ENCODE measurements around the gene SMG6.

Gene SMG6

DNA sequence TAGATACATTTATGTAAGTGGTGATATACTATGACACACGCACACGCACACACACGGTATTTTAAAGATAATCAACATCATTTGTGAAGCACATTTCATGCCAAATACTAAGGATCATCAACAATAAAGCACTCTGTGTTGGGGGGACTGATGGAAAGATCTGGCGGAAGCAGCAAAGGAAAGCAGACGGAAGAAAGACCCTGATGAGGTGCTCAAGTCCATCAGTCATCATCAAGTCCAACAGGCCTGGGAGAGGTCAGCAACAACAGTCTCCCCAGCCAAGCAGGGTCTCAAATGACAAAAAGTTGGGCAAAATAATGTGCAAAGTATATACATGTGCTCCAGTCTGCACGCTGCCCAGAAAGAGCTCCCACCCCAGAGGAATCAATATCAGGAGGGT, 193.1 kb downstream of the SMG6 start:
- no peaks in the 10 kb centered on the region for H3K27me3 ChIP-seq (replicated peaks; ENCODE audit: control insufficient read depth, insufficient read depth, low read length)
- DNase-seq (ENCODE audit: extremely low read depth, insufficient read length), result no peak
- TF ChIP-seq, protein P1, sequence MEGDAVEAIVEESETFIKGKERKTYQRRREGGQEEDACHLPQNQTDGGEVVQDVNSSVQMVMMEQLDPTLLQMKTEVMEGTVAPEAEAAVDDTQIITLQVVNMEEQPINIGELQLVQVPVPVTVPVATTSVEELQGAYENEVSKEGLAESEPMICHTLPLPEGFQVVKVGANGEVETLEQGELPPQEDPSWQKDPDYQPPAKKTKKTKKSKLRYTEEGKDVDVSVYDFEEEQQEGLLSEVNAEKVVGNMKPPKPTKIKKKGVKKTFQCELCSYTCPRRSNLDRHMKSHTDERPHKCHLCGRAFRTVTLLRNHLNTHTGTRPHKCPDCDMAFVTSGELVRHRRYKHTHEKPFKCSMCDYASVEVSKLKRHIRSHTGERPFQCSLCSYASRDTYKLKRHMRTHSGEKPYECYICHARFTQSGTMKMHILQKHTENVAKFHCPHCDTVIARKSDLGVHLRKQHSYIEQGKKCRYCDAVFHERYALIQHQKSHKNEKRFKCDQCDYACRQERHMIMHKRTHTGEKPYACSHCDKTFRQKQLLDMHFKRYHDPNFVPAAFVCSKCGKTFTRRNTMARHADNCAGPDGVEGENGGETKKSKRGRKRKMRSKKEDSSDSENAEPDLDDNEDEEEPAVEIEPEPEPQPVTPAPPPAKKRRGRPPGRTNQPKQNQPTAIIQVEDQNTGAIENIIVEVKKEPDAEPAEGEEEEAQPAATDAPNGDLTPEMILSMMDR (IDR thresholded peaks at IDR 0.05; ENCODE audit: insufficient read depth, low read length, poor library complexity, severe bottlenecking), result no peak
- no peaks in the 10 kb centered on the region; the same call in 1 of the 2 replicates for H3K36me3 ChIP-seq (ENCODE audit: control insufficient read depth, insufficient read depth, low read length)
- H3K4me3 ChIP-seq (replicated peaks; ENCODE audit: low read depth, low read length), result no peak overlapping the region

DNA sequence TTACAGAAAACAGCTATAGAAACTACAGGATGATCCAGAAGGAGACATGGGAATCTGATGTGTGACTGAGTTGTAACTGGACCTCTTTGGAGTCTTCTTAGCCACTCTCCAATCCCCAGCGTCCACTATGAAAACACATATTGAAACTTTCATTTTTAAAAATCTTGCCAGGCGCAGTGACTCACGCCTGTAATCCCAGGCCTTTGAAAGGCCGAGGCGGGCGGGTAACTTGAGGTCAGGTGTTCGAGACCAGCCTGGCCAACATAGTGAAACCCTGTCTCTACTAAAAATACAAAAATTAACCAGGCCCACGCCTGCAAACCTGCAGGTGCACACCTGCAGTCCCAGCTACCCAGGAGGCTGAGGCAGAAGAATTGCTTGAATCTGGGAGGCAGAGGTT, 195.4 kb downstream of the SMG6 start:
- H3K36me3 ChIP-seq (ENCODE audit: control insufficient read depth, insufficient read depth, low read length), result no peaks in the 10 kb centered on the region; the same call in 1 of the 2 replicates
- no peak overlapping the region for H3K4me3 ChIP-seq (replicated peaks; ENCODE audit: low read depth, low read length)
- no peaks in the 10 kb centered on the region for H3K27me3 ChIP-seq (replicated peaks; ENCODE audit: control insufficient read depth, insufficient read depth, low read length)
- TF ChIP-seq, protein P1 (IDR thresholded peaks at IDR 0.05; ENCODE audit: insufficient read depth, low read length, poor library complexity, severe bottlenecking), result no peak
- DNase-seq (ENCODE audit: extremely low read depth, insufficient read length), result no peak

DNA sequence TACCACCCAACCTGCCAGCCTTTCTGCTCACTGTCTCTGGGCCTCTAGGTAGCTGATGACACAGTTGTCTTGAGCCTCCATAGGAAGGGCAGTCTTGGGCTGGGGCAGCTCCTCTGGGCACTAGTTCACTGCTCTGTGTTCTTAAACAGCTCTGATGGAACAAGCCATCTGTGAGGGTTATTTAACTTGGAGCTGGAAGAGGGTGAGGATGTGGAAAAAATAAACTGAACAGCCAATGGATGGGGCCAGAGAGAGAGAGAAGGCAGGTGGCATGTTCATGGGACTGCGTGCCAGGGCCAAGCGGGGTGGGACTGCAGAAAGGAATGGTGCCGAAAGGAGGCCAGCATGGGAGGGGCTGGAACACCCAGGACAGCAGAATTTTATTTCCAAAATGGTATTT, 196.1 kb downstream of the SMG6 start:
- no peaks in the 10 kb centered on the region; the same call in 1 of the 2 replicates for H3K36me3 ChIP-seq (ENCODE audit: control insufficient read depth, insufficient read depth, low read length)
- no peak overlapping the region for H3K4me3 ChIP-seq (replicated peaks; ENCODE audit: low read depth, low read length)
- DNase-seq (ENCODE audit: extremely low read depth, insufficient read length), result no peak
- TF ChIP-seq, protein P1 (IDR thresholded peaks at IDR 0.05; ENCODE audit: insufficient read depth, low read length, poor library complexity, severe bottlenecking), result no peak
- H3K27me3 ChIP-seq (replicated peaks; ENCODE audit: control insufficient read depth, insufficient read depth, low read length), result no peaks in the 10 kb centered on the region

DNA sequence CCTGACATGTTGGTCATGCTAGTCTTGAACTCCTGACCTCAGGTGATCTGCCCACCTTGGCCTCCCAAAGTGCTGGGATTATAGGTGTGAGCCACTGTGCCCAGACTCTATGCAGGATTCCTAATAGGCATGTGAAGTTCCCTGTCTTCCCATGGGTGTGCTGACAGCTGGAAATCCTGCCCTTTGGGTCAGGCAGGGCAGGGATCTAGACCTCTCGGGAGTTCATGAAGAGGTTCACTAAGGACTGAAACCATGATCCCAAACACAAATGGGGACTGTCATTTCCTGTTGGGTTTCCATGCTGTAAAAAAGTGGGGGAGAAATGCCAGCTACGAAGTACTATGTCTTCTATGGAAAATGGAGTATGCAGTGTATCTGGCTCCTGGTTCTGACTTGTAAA, 196.5 kb downstream of the SMG6 start:
- DNase-seq (ENCODE audit: extremely low read depth, insufficient read length), result no peak
- Histone ChIP-seq H3K4me3 (replicated peaks; ENCODE audit: low read depth, low read length) (no peak overlapping the region), H3K36me3 (ENCODE audit: control insufficient read depth, insufficient read depth, low read length) (no peaks in the 10 kb centered on the region; the same call in 1 of the 2 replicates), H3K27me3 (replicated peaks; ENCODE audit: control insufficient read depth, insufficient read depth, low read length) (no peaks in the 10 kb centered on the region)
- TF ChIP-seq, protein P1 (IDR thresholded peaks at IDR 0.05; ENCODE audit: insufficient read depth, low read length, poor library complexity, severe bottlenecking), result no peak

DNA sequence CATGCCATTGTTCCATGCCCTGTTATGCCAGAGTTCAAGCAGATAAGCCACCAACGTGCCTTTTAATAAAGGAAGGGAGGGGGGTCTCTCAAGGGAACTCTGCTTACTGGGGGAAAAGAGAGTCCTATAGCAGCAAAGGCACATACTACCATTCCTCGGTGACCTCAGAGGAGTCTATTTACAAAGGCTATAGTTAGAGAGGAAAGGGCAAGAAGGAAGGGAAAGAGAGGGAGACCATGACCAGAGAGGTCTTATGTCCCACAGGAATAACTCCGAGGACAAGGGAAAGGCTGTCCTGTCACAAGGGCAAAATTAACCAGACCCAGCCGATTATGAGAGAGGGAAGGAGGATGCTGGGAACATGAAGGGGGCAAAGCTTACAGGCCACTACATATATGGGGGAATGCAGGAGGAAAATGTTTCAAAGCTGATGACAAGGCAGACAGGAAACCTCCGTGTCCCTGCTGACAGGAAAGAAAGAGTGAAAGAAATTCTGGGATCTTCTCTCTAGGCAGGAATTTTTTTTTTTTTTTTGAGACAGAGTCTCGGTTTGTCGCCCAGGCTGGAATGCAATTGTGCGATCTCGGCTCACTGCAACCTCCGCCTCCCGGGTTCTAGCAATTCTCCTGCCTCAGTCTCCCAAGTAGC, 197.2 kb downstream of the SMG6 start:
- H3K36me3 ChIP-seq (ENCODE audit: control insufficient read depth, insufficient read depth, low read length), result no peaks in the 10 kb centered on the region; the same call in 1 of the 2 replicates
- TF ChIP-seq, protein P1 (IDR thresholded peaks at IDR 0.05; ENCODE audit: insufficient read depth, low read length, poor library complexity, severe bottlenecking), result no peak
- H3K27me3 ChIP-seq (replicated peaks; ENCODE audit: control insufficient read depth, insufficient read depth, low read length), result no peaks in the 10 kb centered on the region
- no peak overlapping the region for H3K4me3 ChIP-seq (replicated peaks; ENCODE audit: low read depth, low read length)
- DNase-seq (ENCODE audit: extremely low read depth, insufficient read length), result no peak
